Tongue (tissue), 2 donors: ENCODE data around the gene NET1. TPM values are rescaled to one million over a fixed set of nuclear protein-coding genes. Genes with fewer than 3 reads are reported as not detected.
"Not testable (repeated sequence)": the region's sequence is repeated elsewhere in the genome, so short reads cannot be mapped to it uniquely, and the experiment has no call there.

Experiments used
- DNase-seq: peaks from one replicate; pipeline ENCODE4 v3.0.0-alpha.2; 2015
- total RNA-seq: library from RNA; depleted of rRNA; stranded (reverse); fragments of >200 nt; gene quantifications from one replicate; pipeline ENCODE4 v1.2.3, GENCODE V29; 2014

The NET1 gene
- 225 TPM for total RNA-seq

- peak; percentile 95 for DNase-seq
Measured at GRCh38 chr10:5412277-5412941, at the start of gene NET1. NET1 (plus strand) TSS chr10:5412557; CDS start chr10:5412693, 136 bp downstream.

DNA sequence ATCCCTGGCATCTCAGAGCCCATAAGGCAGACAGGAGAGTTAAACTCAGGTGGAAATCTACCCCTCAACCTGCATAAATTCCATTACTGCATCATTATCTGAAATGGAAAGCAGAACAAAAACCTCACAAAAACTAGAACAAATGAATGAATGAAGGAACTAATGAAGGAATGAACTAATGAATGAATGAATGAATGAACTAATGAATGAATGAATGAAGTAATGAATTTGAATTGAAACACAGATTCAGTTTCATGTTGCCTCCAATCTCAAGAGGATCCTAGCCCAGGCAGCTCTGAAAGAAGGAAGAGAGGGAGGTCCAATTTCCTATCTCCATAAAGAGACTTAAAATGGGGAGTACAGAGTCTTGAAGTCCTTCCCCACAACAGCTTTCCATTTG is 49.5 kb upstream of the NET1 start:
- no peak for DNase-seq

DNA sequence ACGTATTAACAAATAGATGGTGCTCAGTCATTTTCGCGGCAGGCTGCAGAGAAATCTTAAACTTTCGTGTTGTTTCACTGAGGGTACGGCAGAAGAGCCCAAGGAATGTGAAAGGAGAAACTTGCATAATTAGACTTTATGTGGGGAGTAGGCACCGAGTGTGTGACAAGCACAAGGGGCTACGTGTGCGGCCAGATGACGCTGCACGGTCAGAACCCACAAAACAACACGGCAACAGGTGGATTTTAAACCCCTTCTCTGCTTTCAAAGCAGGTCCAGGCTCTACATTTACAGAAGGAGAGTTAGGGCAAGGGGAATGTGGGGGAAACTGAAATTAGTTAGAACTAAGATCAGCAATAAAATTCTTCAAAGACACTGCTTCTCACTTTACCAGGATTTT is 48.0 kb upstream of the NET1 start:
- no peak for DNase-seq

DNA sequence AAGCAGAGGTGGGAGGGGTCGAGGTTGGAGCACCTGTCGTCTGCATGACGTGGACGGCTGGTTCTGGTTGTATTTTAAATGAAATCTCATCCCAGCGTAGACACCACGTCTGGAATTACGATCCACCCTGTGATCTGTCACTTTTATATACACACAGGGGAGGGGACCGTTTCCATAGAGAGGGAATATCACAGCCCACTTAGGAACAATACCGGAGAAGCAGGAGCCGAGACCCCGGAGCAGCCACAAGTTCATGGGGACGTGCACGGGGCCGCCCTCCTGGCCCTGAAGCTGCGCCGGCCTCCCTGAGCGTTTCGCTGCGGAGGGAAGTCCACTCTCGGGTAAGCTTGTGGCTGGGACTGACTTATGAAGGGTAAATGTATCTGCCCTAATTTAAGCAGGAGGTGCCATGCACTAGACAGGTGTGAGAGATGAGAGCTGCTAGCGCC is 47.4 kb upstream of the NET1 start, which contains the start of gene UCN3:
Gene UCN3, plus strand, starts transcription at position 77 of the 449 bp plus-strand sequence. CDS start 8,755 bp downstream, outside the sequence.
- no peak for DNase-seq

GRCh38 chr10:5365928-5366327 is 46.4 kb upstream of the NET1 start:
- DNase-seq, result no peak

- DNase-seq, result no peak
Measured at GRCh38 chr10:5369362-5370158, 42.8 kb upstream of the NET1 start.

DNA sequence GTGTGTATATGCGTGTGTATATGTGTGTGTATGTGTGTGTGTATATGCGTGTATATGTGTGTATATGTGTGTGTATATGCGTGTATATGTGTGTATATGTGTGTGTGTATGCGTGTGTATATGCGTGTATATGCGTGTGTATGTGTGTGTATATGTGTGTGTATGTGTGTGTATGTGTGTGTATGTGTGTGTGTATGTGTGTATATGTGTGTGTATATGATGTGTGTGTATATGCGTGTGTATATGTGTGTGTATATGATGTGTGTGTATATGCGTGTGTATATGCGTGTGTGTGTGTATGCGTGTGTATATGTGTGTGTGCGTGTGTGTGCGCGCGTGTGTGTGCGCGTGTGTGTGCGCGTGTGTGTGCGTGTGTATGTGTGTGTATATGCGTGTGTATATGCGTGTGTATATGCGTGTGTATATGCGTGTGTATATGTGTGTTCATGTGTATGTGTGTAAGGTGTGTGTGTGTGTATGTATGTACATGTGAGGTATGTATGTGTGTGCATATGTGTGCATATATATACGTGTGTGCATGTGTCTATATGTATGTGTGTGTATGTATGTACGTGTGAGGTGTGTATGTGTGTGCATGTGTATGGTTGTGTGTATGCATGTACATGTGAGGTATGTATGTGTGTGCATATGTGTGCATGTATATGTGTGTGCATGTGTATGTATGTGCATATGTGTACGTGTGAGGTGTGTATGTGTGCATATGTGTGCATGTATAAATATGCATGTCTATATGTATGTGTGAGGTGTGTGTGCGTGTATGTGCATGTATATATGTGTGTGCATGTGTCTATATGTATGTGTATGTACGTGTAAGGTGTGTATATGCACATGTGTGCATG is 41.6 kb upstream of the NET1 start:
- DNase-seq, result no peak

DNA sequence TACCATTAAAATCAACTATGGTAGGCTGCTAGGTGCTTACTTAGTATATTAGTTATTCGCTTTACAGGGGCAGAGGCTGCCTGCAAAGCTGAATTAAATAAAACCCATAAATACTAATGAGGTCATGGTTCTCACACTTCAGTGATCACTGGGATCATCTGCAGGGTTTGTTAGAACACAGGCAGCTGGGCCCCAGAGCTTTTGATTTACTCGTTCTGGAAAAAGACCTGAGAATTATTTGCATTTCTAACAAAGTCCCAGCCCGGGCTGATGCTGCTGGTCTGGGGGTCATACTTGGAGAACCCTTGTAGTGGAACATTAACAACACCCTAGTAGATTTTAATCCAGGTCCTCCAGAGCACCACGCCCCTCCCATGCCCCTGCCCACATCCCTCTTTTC is 39.0 kb upstream of the NET1 start:
- no peak for DNase-seq

DNA sequence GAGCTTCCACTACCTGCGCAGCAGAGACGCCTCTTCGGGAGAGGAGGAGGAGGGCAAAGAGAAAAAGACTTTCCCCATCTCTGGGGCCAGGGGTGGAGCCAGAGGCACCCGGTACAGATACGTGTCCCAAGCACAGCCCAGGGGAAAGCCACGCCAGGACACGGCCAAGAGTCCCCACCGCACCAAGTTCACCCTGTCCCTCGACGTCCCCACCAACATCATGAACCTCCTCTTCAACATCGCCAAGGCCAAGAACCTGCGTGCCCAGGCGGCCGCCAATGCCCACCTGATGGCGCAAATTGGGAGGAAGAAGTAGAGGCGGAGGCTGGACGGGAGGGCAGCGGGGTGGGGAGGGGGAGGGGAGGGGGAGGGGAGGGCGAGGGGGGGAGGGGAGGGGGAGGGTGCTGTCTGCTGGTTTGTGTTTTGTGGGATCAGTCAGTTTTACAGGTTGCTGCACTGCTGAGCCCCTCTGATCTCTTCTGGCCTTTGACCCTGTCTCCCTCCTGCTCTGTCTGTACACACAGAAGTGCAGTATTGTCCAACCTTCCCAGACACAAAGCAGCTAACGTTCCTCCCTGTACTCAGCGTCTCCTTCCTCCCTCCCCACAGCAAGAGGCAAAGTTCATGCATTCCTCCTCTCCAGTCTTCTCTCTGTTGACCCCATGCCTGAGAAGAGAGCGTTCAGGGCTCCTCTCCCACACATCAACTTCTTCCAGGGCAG is 38.3 kb upstream of the NET1 start:
- DNase-seq, result no peak

DNA sequence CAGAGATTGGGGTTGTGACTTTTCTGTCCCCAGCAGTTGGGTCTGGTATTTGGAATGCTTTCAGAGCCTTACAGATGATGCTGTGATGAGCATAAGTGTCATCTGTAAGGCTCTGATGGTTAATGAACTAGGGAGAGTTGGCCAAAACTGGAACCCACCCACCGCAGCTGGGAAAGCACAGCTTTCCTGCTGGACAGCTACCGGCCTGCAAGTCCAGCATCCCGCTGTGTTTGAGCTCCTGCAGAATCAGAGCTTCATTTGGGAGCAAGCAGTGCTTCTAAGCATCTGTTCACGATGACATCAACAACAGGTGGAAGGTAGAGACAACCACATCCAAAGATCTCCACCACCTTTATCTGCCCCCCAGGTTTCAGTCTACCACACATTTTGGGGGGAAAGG is 35.9 kb upstream of the NET1 start:
- DNase-seq, result peak; percentile 29

GRCh38 chr10:5379202-5379601 is 33.2 kb upstream of the NET1 start:
- DNase-seq, result not testable (repeated sequence)

DNA sequence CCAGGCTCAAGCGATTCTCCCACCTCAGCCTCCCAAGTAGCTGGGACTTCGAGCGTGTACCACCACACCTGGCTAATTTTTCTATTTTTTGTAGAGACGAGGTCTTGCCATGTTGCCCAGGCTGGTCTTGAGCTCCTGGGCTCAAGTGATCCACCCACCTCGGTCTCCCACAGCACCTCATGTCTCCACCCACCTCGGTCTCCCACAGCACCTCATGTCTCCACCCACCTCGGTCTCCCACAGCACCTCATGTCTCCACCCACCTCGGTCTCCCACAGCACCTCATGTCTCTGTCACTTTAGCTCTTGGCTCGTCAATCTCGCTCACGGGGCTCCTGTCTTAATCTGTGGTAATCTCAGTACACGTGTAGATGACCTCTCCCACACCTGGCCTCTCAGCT is 32.0 kb upstream of the NET1 start:
- DNase-seq, result not testable (repeated sequence)

DNA sequence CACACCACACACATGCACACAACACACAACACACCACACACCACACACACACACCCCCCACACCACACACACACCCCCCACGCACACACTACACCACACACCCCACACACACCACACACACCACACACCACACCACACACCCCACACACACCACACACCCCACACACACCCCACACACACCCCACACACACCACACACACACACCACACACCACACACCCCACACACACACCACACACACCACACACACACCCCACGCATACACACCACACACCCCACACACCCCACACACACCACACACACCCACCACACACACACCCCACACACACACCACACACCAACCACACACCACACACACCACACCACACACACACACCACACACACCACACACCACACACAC is 31.2 kb upstream of the NET1 start:
- no peak for DNase-seq

- DNase-seq, result no peak
Measured at GRCh38 chr10:5385224-5385623, 27.1 kb upstream of the NET1 start.

GRCh38 chr10:5387169-5387568 is 25.2 kb upstream of the NET1 start:
- no peak for DNase-seq

DNA sequence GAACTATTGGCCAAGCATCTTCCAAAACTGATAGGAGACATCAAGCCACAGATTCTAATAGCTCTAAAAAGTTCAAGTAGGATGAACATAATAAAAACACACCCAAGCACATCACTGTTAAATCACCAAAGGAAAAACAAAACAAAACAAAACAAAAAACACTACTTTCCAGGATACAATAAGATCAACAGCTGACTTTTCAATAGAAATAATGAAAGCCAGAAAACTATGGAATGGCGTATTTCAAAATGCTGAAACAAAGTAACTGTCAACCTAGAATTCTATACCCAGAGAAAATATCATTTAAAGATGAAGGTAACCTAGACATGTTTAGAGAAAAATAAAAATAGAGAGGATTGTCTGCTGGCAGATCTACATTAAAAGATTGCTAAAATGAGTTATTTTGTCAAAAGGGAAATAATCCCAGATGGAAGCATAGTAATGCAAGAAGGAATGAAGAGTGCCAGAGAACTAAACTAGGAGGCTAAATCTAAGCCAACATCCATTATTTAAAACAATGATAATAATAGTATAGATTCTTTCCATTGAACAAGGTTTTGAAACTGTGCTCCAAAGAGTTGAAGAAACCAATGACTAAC is 21.7 kb upstream of the NET1 start:
- no peak for DNase-seq

- DNase-seq, result no peak
Measured at GRCh38 chr10:5391790-5392189, 20.6 kb upstream of the NET1 start.

DNA sequence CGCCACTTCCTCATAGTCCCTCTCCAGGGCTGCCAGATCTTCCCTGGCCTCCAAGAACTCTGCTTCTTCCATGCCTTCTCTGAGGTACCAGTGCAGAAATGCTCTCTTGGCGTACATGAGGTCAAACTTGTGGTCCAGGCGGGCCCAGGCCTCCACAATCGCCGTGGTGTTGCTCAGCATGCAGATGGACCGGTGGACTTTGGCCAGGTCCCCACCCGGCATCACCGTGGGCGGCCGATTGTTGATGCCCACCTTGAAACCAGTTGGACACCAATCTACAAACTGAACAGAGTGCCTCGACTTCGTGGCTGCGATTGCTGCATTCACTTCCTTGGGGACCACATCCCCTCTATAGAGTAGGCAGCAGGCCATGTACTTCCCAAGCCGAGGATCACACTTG is 18.8 kb upstream of the NET1 start:
- DNase-seq, result no peak

GRCh38 chr10:5395168-5395567 is 17.2 kb upstream of the NET1 start:
- no peak for DNase-seq

GRCh38 chr10:5396556-5397300 is 15.6 kb upstream of the NET1 start:
- DNase-seq, result no peak

- DNase-seq, result no peak
Measured at GRCh38 chr10:5399332-5399731, 13.0 kb upstream of the NET1 start.
